CD4-positive, alpha-beta T cell treated with Interleukin-17A for 4 hours (primary cell): ENCODE measurements around the gene LRRC10B.
"Not testable (repeated sequence)": the region's sequence is repeated elsewhere in the genome, so short reads cannot be mapped to it uniquely, and the experiment has no call there.

Source experiments
- DNase-seq: peaks from one replicate; pipeline ENCODE4 v3.0.0-alpha.2; 2020; ENCODE audit warnings: mixed read lengths

LRRC10B gene

GRCh38 chr11:61507962-61508861 lies at the start of gene LRRC10B:
TSS of gene LRRC10B (plus strand) at chr11:61508749. CDS start at chr11:61508999, 250 bp downstream.
- peak; percentile 24 for DNase-seq

- no peak for DNase-seq
These were observed 48.1 kb upstream of the LRRC10B start for GRCh38 chr11:61460474-61460881.

- no peak for DNase-seq
These were observed 47.6 kb upstream of the LRRC10B start for GRCh38 chr11:61460986-61461385.

GRCh38 chr11:61467602-61468001 lies 40.9 kb upstream of the LRRC10B start:
- not testable (repeated sequence) for DNase-seq

GRCh38 chr11:61468002-61468401 lies 40.5 kb upstream of the LRRC10B start:
- DNase-seq: no peak

GRCh38 chr11:61472282-61472681 lies 36.3 kb upstream of the LRRC10B start:
- DNase-seq: no peak

- DNase-seq: no peak
These were observed 35.7 kb upstream of the LRRC10B start for GRCh38 chr11:61472868-61473267.

GRCh38 chr11:61473370-61474012 lies 35.1 kb upstream of the LRRC10B start:
- no peak for DNase-seq

GRCh38 chr11:61474013-61474643 lies 34.4 kb upstream of the LRRC10B start:
- DNase-seq: no peak

GRCh38 chr11:61475433-61475832 lies 33.1 kb upstream of the LRRC10B start:
- no peak for DNase-seq

- no peak for DNase-seq
These were observed 32.2 kb upstream of the LRRC10B start for GRCh38 chr11:61476371-61476770.

- DNase-seq: no peak
These were observed 31.4 kb upstream of the LRRC10B start for GRCh38 chr11:61477126-61477525.

- peak; percentile 64 for DNase-seq
These were observed 30.8 kb upstream of the LRRC10B start for GRCh38 chr11:61477727-61478148.

- DNase-seq: not testable (repeated sequence)
These were observed 29.0 kb upstream of the LRRC10B start for GRCh38 chr11:61479360-61480058.

- no peak for DNase-seq
These were observed 28.1 kb upstream of the LRRC10B start for GRCh38 chr11:61480261-61480993.

- DNase-seq: no peak
These were observed 27.6 kb upstream of the LRRC10B start for GRCh38 chr11:61480994-61481335.

- DNase-seq: no peak
These were observed 26.7 kb upstream of the LRRC10B start for GRCh38 chr11:61481806-61482205.

- no peak for DNase-seq
These were observed 26.0 kb upstream of the LRRC10B start for GRCh38 chr11:61482513-61482912.

- no peak for DNase-seq
These were observed 24.0 kb upstream of the LRRC10B start for GRCh38 chr11:61484541-61484940.

GRCh38 chr11:61485080-61485479 lies 23.5 kb upstream of the LRRC10B start:
- no peak for DNase-seq

GRCh38 chr11:61486011-61486620 lies 22.4 kb upstream of the LRRC10B start:
- DNase-seq: no peak

- no peak for DNase-seq
These were observed 21.8 kb upstream of the LRRC10B start for GRCh38 chr11:61486779-61487178.
